K562 (cell line): ENCODE measurements around the gene SAMD11. TPM values are rescaled to one million over a fixed set of nuclear protein-coding genes. Genes with fewer than 3 reads are reported as not detected.

Experiments used
- ATAC-seq: fragments of 200-7000 bp; cut with Tn5 transposase; 3 replicates; pipeline ENCODE4 v1.9.1; 2020; ENCODE audit warnings: moderate library complexity
- BruUV-seq: library from RNA; stranded (reverse); fragments of 400-500 nt; replicated peaks from 2 replicates; lab custom pipeline; 2021; lab: Mats Ljungman, UMichigan
- CTCF ChIA-PET: fragments of 300-600 bp; formaldehyde crosslinking; extraction: SDS; loops from one replicate; lab custom pipeline; 2021; ENCODE audit warnings: low intra/inter-chr PET ratio; lab: Yijun Ruan, JAX
- POLR2A ChIA-PET: fragments of 300-600, 350-650 bp; sonication (Branson Sonifier 250); formaldehyde crosslinking; extraction: SDS; loops from one replicate; lab custom pipeline; 2021; ENCODE audit warnings: antibody characterized with exemption, inconsistent platforms; lab: Yijun Ruan, JAX
- DNase-seq, 4 experiments: peaks; one replicate each; pipeline versions ENCODE4 v3.0.0 to v3.0.0-alpha.2; 2011 to 2018; ENCODE audit warnings: low spot score in 3 of 4, mixed read lengths in 3 of 4; ENCODE audit errors: extremely low read depth in 1 of 4
- FAIRE-seq: peaks from 2 replicates; lab custom pipeline; 2011; peaks lifted over from hg19 to GRCh38; lab: Jason Lieb, UNC
- H2AFZ ChIP-seq: 2 replicates; pipeline ENCODE4 v1.6.0; 2011; ENCODE audit warnings: low read depth, low read length, control low read depth, inconsistent platforms
- H3K27ac ChIP-seq: fragments of 200-600 bp; 3 replicates; pipeline ENCODE4 v1.8.0; 2011; ENCODE audit warnings: low read depth, mild to moderate bottlenecking, control low read depth, inconsistent platforms, low read length, moderate library complexity, mixed read lengths; ENCODE audit errors: extremely low read depth
- H3K27me3 ChIP-seq, 2 experiments: fragments of 300-600 bp in 1 of 2; 2 replicates in 1 of 2; 3 replicates in 1 of 2; pipeline versions ENCODE4 v1.6.0 to v1.8.0; 2011; ENCODE audit warnings: inconsistent platforms in 2 of 2, low read length in 2 of 2, mild to moderate bottlenecking in 1 of 2, mixed read lengths in 1 of 2, moderate library complexity in 1 of 2; ENCODE audit not compliant: control insufficient read depth in 2 of 2, insufficient read depth in 2 of 2
- H3K36me3 ChIP-seq: fragments of 300-600 bp; 3 replicates; pipeline ENCODE4 v1.8.0; 2011; ENCODE audit warnings: mild to moderate bottlenecking, low read length, inconsistent platforms; ENCODE audit not compliant: control insufficient read depth, insufficient read depth
- H3K4me1 ChIP-seq, 2 experiments: fragments of 200-600 bp in 1 of 2; replicated peaks in 1 of 2; 2 replicates in 1 of 2; 3 replicates in 1 of 2; pipeline versions ENCODE4 v1.5.1 to v1.8.0; 2011; ENCODE audit warnings: inconsistent platforms in 2 of 2, low read length in 2 of 2, mild to moderate bottlenecking in 1 of 2, mixed read lengths in 1 of 2, moderate library complexity in 1 of 2; ENCODE audit not compliant: control insufficient read depth in 2 of 2, insufficient read depth in 2 of 2
- H3K4me2 ChIP-seq: 2 replicates; pipeline ENCODE4 v1.6.1; 2011; ENCODE audit warnings: low read length, control low read depth, inconsistent platforms, mixed read lengths; ENCODE audit not compliant: insufficient read depth
- H3K4me3 ChIP-seq: fragments of 200-600 bp; sonication (generic), shearing (Covaris generic); 2 replicates; pipeline ENCODE4 v1.5.1; 2016; ENCODE audit warnings: control low read depth, inconsistent platforms
- H3K79me2 ChIP-seq: fragments of 200-600 bp; 3 replicates; pipeline ENCODE4 v1.8.0; 2011; ENCODE audit warnings: low read length, inconsistent platforms; ENCODE audit not compliant: control insufficient read depth, insufficient read depth
- H3K9ac ChIP-seq, 2 experiments: 2 replicates each; pipeline versions ENCODE4 v1.6.0 to v1.6.1; 2011; ENCODE audit warnings: low read depth in 2 of 2, low read length in 2 of 2, control low read depth in 1 of 2, inconsistent platforms in 1 of 2, mild to moderate bottlenecking in 1 of 2, mixed read lengths in 1 of 2; ENCODE audit not compliant: insufficient read depth in 1 of 2
- H3K9me1 ChIP-seq: one replicate; pipeline ENCODE4 v1.6.0; 2011; ENCODE audit warnings: inconsistent platforms, mild to moderate bottlenecking, low read length, moderate library complexity; ENCODE audit not compliant: control insufficient read depth, insufficient read depth
- H3K9me3 ChIP-seq: replicated peaks from 2 replicates; pipeline ENCODE4 v1.5.1; 2011; ENCODE audit warnings: low read depth, low read length, inconsistent platforms; ENCODE audit not compliant: control insufficient read depth, insufficient read depth
- H4K20me1 ChIP-seq: replicated peaks from 2 replicates; pipeline ENCODE4 v1.6.1; 2011; ENCODE audit warnings: low read length, inconsistent platforms, mixed read lengths; ENCODE audit not compliant: control insufficient read depth, insufficient read depth
- CBFA2T3 ChIP-seq: fragments of 450-650 bp; IDR thresholded peaks from 2 replicates; pipeline ENCODE4 v1.6.1; 2017
- CTBP1 ChIP-seq: fragments of 450-650 bp; IDR thresholded peaks from 2 replicates; pipeline ENCODE4 v1.6.1; 2016; ENCODE audit warnings: borderline replicate concordance
- KDM1A ChIP-seq, 2 experiments: fragments of 450-650 bp; IDR thresholded peaks; 2 replicates each; pipeline ENCODE4 v1.6.1; 2016; ENCODE audit warnings: mild to moderate bottlenecking in 2 of 2
- PHF20 ChIP-seq: fragments of 450-650 bp; IDR thresholded peaks from 2 replicates; pipeline ENCODE4 v1.6.1; 2018; ENCODE audit not compliant: partially characterized antibody
- POLR2B ChIP-seq: fragments of 450-650 bp; IDR thresholded peaks from 2 replicates; pipeline ENCODE4 v1.6.1; 2018; ENCODE audit warnings: low read depth; ENCODE audit not compliant: partially characterized antibody
- RFX7 ChIP-seq: fragments of 250-450 bp; sonication (Bioruptor Pico); IDR thresholded peaks from 2 replicates; pipeline ENCODE4 v1.5.1; 2021; ENCODE audit warnings: mild to moderate bottlenecking
- SMAD1 ChIP-seq: fragments of 150-350 bp; IDR thresholded peaks from 2 replicates; pipeline ENCODE4 v1.6.1; 2014; ENCODE audit warnings: low read length, low read depth; ENCODE audit not compliant: partially characterized antibody
- SMAD2 ChIP-seq: fragments of 150-350 bp; IDR thresholded peaks from 2 replicates; pipeline ENCODE4 v1.6.1; 2014; ENCODE audit warnings: low read depth, mild to moderate bottlenecking, low read length
- WGBS: fragments of 100-300 bp; shearing (Covaris generic); methylation state at CpG from one replicate; pipeline ENCODE4 v1.1.6; 2016; ENCODE audit warnings: low coverage, mixed read lengths; ENCODE audit not compliant: insufficient coverage; ENCODE audit errors: missing lambda C conversion rate; 5-methylcytosine and 5-hydroxymethylcytosine counted together
- in situ Hi-C: fragments of 300-500 bp; cut with MboI; formaldehyde crosslinking; loops from 4 replicates; pipeline ENCODE4 v1.15.0; 2018; ENCODE audit warnings: inconsistent platforms, mixed read lengths
- intact Hi-C: fragments of 100-400 bp; cut with micrococcal nuclease; formaldehyde crosslinking; loops from 2 replicates; pipeline ENCODE4 v1.14.2; 2022
- polyA plus RNA-seq, 8 experiments: library from polyadenylated mRNA; depleted of rRNA in 4 of 8; stranded (reverse) in 5 of 8; unstranded in 3 of 8; fragments of >200 nt; fragmentation: Nextera tagmentation in 2 of 8; fragmentation: Illumina TruSeq in 1 of 8; extraction: Ambion mirVana in 2 of 8; extraction: Trizol in 1 of 8; gene quantifications; 2 replicates each; pipeline versions ENCODE4 v1.2.1 to v1.2.3, GENCODE V29; 2011 to 2014; ENCODE audit warnings: inconsistent platforms in 1 of 8, missing spikeins in 1 of 8
- total RNA-seq, 7 experiments: library from RNA; depleted of rRNA in 6 of 7; stranded (reverse); fragments of >200 nt in 6 of 7; fragmentation: Illumina TruSeq in 2 of 7; extraction: Trizol in 2 of 7; gene quantifications; 2 replicates each; pipeline versions ENCODE4 v1.2.1 to v1.2.3, GENCODE V29; 2011 to 2021; ENCODE audit warnings: low replicate concordance in 1 of 7
- TF ChIP-seq, protein P1 (sequence below): IDR thresholded peaks from 2 replicates; pipeline ENCODE4 v1.6.1; 2011; ENCODE audit not compliant: insufficient read length; ENCODE audit errors: extremely low read depth
- TF ChIP-seq, protein P2 (sequence below): sonication (generic); formaldehyde crosslinking; IDR thresholded peaks from 2 replicates; pipeline ENCODE4 v1.8.0; 2022; ENCODE audit warnings: mild to moderate bottlenecking, missing genetic modification reagents
- TF ChIP-seq, protein P3 (sequence below): sonication (generic); formaldehyde crosslinking; IDR thresholded peaks from 2 replicates; pipeline ENCODE4 v1.8.0; 2022; ENCODE audit warnings: missing genetic modification reagents, mild to moderate bottlenecking, borderline replicate concordance
- TF ChIP-seq, protein P4 (sequence below): sonication (generic); formaldehyde crosslinking; IDR thresholded peaks from 2 replicates; pipeline ENCODE4 v1.8.0; 2023; ENCODE audit warnings: mild to moderate bottlenecking, missing genetic modification reagents

SAMD11 gene
- total and polyA plus RNA-seq, 9 of the 15 experiments (the other 6 are each of a cell fraction or from before 2014, with no cell fraction given): 0.07 to 0.82 (median 0.11) TPM; not detected in 2

DNA sequence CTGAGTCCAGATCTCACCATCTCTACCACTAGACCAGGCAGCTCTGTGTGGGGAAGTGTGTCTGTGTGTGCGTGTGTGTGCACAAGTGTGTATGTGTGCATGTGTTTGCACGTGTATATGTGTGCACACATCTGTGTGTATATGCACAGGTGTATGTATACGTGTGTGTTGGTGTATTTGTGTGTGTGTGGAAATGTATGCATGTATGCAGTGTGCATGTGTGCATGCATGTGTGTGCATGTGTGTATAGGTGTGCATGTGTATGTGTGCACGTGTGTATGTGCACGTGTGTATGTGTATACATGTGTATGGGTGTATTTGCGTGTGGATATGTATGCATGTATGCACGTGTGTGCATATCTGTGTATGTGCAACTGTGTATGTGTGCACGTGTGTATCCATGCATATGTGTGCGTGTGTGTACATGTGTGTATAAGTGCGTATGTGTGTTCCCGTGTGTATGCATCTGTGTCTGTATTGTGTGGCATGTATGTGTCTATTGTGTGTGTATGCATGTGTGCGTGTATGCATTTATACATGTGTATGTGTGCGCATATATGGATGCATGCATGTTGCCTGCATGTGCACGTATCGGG, 45.6 kb downstream of the SAMD11 start:
- no TSS peak for BruUV-seq
- intact Hi-C loops: no loop called here
- H3K79me2 ChIP-seq: no peaks in the 10 kb centered on the region
- ATAC-seq (no peak), FAIRE-seq (no peak), DNase-seq (no peak)
- peaks cover 12% of the 10 kb centered on the region; the same call in 1 of the 3 replicates for H3K36me3 ChIP-seq
- peaks cover 14 to 74% of the 10 kb centered on the region in 2 experiments; a peak in 4 of 5 replicates for H3K4me1 ChIP-seq
- no peaks in the 10 kb centered on the region for H3K9me1 ChIP-seq
- H3K9ac ChIP-seq: no peak overlapping the region
- H2AFZ ChIP-seq: no peak overlapping the region
- H3K27ac ChIP-seq: no peak overlapping the region; the same call in 2 of the 3 replicates
- POLR2A ChIA-PET: interaction anchor here (1.1 kb wide), 1 partner anchor 28 kb away, joined by 4 read pairs; no protein-coding TSS in a partner anchor
- no peaks in the 10 kb centered on the region for H4K20me1 ChIP-seq
- CTCF ChIA-PET: no interaction called here
- H3K9me3 ChIP-seq: peaks cover 6% of the 10 kb centered on the region
- no peak overlapping the region for H3K4me3 ChIP-seq
- H3K27me3 ChIP-seq: peaks cover 0 to 23% of the 10 kb centered on the region in 2 experiments; a peak in 2 of 5 replicates
- 30% methylated on average over 15 of the region's 15 CpGs for WGBS
- no peak overlapping the region; the same call in 1 of the 2 replicates for H3K4me2 ChIP-seq
- in situ Hi-C loops: no loop called here
- TF ChIP-seq, protein P1, sequence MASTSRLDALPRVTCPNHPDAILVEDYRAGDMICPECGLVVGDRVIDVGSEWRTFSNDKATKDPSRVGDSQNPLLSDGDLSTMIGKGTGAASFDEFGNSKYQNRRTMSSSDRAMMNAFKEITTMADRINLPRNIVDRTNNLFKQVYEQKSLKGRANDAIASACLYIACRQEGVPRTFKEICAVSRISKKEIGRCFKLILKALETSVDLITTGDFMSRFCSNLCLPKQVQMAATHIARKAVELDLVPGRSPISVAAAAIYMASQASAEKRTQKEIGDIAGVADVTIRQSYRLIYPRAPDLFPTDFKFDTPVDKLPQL: no peak
- peak in 1 of 2 experiments; percentile 98; a peak in 2 of 4 replicates for TF ChIP-seq KDM1A (IDR thresholded peaks at IDR 0.05)
- TF ChIP-seq CTBP1: no peak
- no peak for TF ChIP-seq POLR2B
- peak; percentile 66 for TF ChIP-seq PHF20
- TF ChIP-seq, protein P2, sequence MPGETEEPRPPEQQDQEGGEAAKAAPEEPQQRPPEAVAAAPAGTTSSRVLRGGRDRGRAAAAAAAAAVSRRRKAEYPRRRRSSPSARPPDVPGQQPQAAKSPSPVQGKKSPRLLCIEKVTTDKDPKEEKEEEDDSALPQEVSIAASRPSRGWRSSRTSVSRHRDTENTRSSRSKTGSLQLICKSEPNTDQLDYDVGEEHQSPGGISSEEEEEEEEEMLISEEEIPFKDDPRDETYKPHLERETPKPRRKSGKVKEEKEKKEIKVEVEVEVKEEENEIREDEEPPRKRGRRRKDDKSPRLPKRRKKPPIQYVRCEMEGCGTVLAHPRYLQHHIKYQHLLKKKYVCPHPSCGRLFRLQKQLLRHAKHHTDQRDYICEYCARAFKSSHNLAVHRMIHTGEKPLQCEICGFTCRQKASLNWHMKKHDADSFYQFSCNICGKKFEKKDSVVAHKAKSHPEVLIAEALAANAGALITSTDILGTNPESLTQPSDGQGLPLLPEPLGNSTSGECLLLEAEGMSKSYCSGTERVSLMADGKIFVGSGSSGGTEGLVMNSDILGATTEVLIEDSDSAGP (CRISPR knock-in tag): 0 out of 2 replicates have a peak, but pooled peaks have one; percentile 19
- TF ChIP-seq, protein P3, sequence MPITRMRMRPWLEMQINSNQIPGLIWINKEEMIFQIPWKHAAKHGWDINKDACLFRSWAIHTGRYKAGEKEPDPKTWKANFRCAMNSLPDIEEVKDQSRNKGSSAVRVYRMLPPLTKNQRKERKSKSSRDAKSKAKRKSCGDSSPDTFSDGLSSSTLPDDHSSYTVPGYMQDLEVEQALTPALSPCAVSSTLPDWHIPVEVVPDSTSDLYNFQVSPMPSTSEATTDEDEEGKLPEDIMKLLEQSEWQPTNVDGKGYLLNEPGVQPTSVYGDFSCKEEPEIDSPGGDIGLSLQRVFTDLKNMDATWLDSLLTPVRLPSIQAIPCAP (CRISPR knock-in tag): no peak
- no peak for TF ChIP-seq SMAD2
- TF ChIP-seq SMAD1: no peak
- TF ChIP-seq, protein P4, sequence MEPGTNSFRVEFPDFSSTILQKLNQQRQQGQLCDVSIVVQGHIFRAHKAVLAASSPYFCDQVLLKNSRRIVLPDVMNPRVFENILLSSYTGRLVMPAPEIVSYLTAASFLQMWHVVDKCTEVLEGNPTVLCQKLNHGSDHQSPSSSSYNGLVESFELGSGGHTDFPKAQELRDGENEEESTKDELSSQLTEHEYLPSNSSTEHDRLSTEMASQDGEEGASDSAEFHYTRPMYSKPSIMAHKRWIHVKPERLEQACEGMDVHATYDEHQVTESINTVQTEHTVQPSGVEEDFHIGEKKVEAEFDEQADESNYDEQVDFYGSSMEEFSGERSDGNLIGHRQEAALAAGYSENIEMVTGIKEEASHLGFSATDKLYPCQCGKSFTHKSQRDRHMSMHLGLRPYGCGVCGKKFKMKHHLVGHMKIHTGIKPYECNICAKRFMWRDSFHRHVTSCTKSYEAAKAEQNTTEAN (CRISPR knock-in tag): peak; percentile 87; the same call in 1 of the 2 replicates
- TF ChIP-seq RFX7: no peak
- TF ChIP-seq CBFA2T3: peak; percentile 19; the same call in 1 of the 2 replicates
